BJ (cell line): ENCODE measurements around the gene HMGA1. TPM values are rescaled to one million over a fixed set of nuclear protein-coding genes. Genes with fewer than 3 reads are reported as not detected.

Source experiments
- CTCF ChIA-PET: fragments of 350-600 bp; formaldehyde crosslinking; extraction: SDS; loops from one replicate; lab custom pipeline; 2021; ENCODE audit warnings: antibody characterized with exemption, inconsistent platforms; lab: Yijun Ruan, JAX
- POLR2A ChIA-PET: fragments of 300-600 bp; sonication (Branson Sonifier 250); formaldehyde crosslinking; extraction: SDS; loops from one replicate; lab custom pipeline; 2021; ENCODE audit warnings: antibody characterized with exemption; lab: Charles Lee
- DNase-seq: peaks from one replicate; pipeline ENCODE4 v3.0.0-alpha.2; 2011; ENCODE audit warnings: low read depth
- H3K27me3 ChIP-seq: 2 replicates; pipeline ENCODE4 v1.6.0; 2011; ENCODE audit warnings: low read length; ENCODE audit not compliant: control insufficient read depth, insufficient read depth
- H3K36me3 ChIP-seq: 2 replicates; pipeline ENCODE4 v1.5.1; 2011; ENCODE audit warnings: low read length; ENCODE audit not compliant: control insufficient read depth, insufficient read depth
- H3K4me3 ChIP-seq: 2 replicates; pipeline ENCODE4 v1.5.1; 2011; ENCODE audit warnings: low read depth, mild to moderate bottlenecking, control low read depth, low read length
- CTCF ChIP-seq: IDR thresholded peaks from 2 replicates; pipeline ENCODE4 v1.5.1; 2011; ENCODE audit warnings: low read depth, mild to moderate bottlenecking, control low read depth, inconsistent platforms, low read length, moderate library complexity; ENCODE audit not compliant: insufficient read depth
- polyA plus RNA-seq: library from polyadenylated mRNA; depleted of rRNA; stranded (reverse); fragments of >200 nt; gene quantifications from 2 replicates; pipeline ENCODE4 v1.2.3, GENCODE V29; 2011

The HMGA1 gene
- polyA plus RNA-seq, 1 experiment, result 168 TPM

GRCh38 chr6:34235307-34236130 is 1.2 kb upstream of the HMGA1 start:
- no peaks in the 10 kb centered on the region for H3K27me3 ChIP-seq
- POLR2A ChIA-PET, result no interaction called here
- DNase-seq, result no peak
- CTCF ChIA-PET, result interaction anchor here (1.8 kb wide), 1 partner anchor 39 kb away, joined by 8 read pairs; no protein-coding TSS in a partner anchor
- no peaks in the 10 kb centered on the region for H3K36me3 ChIP-seq
- H3K4me3 ChIP-seq, result no peak overlapping the region; the same call in 1 of the 2 replicates
- TF ChIP-seq CTCF, result peak; percentile 7; the same call in 1 of the 2 replicates

- CTCF ChIA-PET, result interaction anchor here (0.7 to 1.8 kb wide), 4 partner anchors 10 to 40 kb away, joined by 3 to 8 read pairs (median 4); partner anchors contain the start of gene SMIM29
- POLR2A ChIA-PET, result interaction anchor here (1.2 kb wide), 1 partner anchor 12 kb away, joined by 5 read pairs; no protein-coding TSS in a partner anchor
- H3K4me3 ChIP-seq, result peak overlapping the region; percentile 80
- no peaks in the 10 kb centered on the region for H3K36me3 ChIP-seq
- TF ChIP-seq CTCF, result no peak
- no peaks in the 10 kb centered on the region for H3K27me3 ChIP-seq
- no peak for DNase-seq
Observed at GRCh38 chr6:34236131-34236442, 586 bp upstream of the HMGA1 start.

GRCh38 chr6:34237316-34237721 is 646 bp downstream of the HMGA1 start:
- POLR2A ChIA-PET, result interaction anchor here (0.6 to 1.2 kb wide), 2 partner anchors 14 to 45 kb away, joined by 5 to 19 read pairs; no protein-coding TSS in a partner anchor
- Histone ChIP-seq H3K27me3 (no peaks in the 10 kb centered on the region), H3K4me3 (peak overlapping the region; percentile 80), H3K36me3 (peaks cover 5% of the 10 kb centered on the region; the same call in 1 of the 2 replicates)
- DNase-seq, result no peak
- TF ChIP-seq CTCF, result no peak
- CTCF ChIA-PET, result interaction anchor here (1.3 to 1.8 kb wide), 2 partner anchors 9 to 41 kb away, joined by 4 to 8 read pairs; no protein-coding TSS in a partner anchor

GRCh38 chr6:34237722-34238584 is 1.3 kb downstream of the HMGA1 start:
- CTCF ChIA-PET, result interaction anchor here (1.8 kb wide), 1 partner anchor 42 kb away, joined by 8 read pairs; no protein-coding TSS in a partner anchor
- TF ChIP-seq CTCF, result peak; percentile 49
- POLR2A ChIA-PET, result no interaction called here
- no peak for DNase-seq
- Histone ChIP-seq H3K27me3 (no peaks in the 10 kb centered on the region), H3K36me3 (peaks cover 5% of the 10 kb centered on the region; the same call in 1 of the 2 replicates), H3K4me3 (peak overlapping the region; percentile 80)
